PFSK-1 (cell line): ENCODE measurements around the gene SLC22A17.
A peak's percentile ranks its signal among the peaks of the same experiment; 100 is the strongest.

Experiments used
- FOXP2 ChIP-seq: optimal IDR thresholded peaks from 2 replicates; pipeline ENCODE3; 2011; ENCODE audit warnings: borderline replicate concordance, control low read depth, inconsistent platforms; ENCODE audit not compliant: insufficient read depth; ENCODE audit errors: extremely low read length, extremely low read depth
- POLR2AphosphoS5 ChIP-seq: IDR thresholded peaks from 2 replicates; pipeline ENCODE4 v1.6.1; 2012; ENCODE audit warnings: low read depth, mild to moderate bottlenecking, control low read depth, low read length, moderate library complexity
- SIN3A ChIP-seq: IDR thresholded peaks from 2 replicates; pipeline ENCODE4 v1.6.1; 2012; ENCODE audit warnings: mild to moderate bottlenecking, low read length, moderate library complexity, borderline replicate concordance; ENCODE audit not compliant: insufficient read depth
- TAF1 ChIP-seq: IDR thresholded peaks from 2 replicates; pipeline ENCODE4 v1.6.1; 2012; ENCODE audit warnings: low read length, control low read depth, borderline replicate concordance; ENCODE audit not compliant: insufficient read depth
- TF ChIP-seq, protein P1 (sequence below), 2 experiments: IDR thresholded peaks; 2 replicates each; pipeline versions ENCODE4 v1.6.1 to v1.8.0; 2011 to 2012; ENCODE audit warnings: low read depth in 2 of 2, low read length in 2 of 2, control low read depth in 1 of 2, inconsistent platforms in 1 of 2, mild to moderate bottlenecking in 1 of 2, moderate library complexity in 1 of 2; ENCODE audit not compliant: insufficient read depth in 1 of 2

Gene SLC22A17

DNA sequence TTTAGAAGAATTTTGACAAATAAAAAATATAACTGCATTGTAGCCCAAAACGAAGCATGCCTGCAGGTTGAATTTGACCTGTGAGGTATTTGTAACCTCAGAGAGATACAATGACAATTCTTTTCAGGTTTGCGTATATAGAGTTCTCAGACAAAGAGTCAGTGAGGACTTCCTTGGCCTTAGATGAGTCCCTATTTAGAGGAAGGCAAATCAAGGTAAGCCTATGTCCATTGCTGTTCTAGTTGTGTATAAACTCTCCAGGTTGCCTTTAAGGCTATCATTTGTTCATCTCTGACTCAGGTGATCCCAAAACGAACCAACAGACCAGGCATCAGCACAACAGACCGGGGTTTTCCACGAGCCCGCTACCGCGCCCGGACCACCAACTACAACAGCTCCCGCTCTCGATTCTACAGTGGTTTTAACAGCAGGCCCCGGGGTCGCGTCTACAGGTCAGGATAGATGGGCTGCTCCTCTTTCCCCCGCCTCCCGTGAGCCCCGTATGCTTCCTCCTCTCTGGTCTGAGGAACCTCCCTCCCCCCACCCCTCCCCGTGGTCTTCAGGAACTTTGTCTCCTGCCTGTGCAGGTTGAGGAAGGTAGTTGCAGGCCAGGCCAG lies 28.7 kb downstream of the SLC22A17 start:
- TF ChIP-seq TAF1 (no peak), FOXP2 (no peak), POLR2AphosphoS5 (no peak), SIN3A (no peak)

GRCh38 chr14:23322568-23323517 lies 29.8 kb downstream of the SLC22A17 start:
- TF ChIP-seq, protein P1, sequence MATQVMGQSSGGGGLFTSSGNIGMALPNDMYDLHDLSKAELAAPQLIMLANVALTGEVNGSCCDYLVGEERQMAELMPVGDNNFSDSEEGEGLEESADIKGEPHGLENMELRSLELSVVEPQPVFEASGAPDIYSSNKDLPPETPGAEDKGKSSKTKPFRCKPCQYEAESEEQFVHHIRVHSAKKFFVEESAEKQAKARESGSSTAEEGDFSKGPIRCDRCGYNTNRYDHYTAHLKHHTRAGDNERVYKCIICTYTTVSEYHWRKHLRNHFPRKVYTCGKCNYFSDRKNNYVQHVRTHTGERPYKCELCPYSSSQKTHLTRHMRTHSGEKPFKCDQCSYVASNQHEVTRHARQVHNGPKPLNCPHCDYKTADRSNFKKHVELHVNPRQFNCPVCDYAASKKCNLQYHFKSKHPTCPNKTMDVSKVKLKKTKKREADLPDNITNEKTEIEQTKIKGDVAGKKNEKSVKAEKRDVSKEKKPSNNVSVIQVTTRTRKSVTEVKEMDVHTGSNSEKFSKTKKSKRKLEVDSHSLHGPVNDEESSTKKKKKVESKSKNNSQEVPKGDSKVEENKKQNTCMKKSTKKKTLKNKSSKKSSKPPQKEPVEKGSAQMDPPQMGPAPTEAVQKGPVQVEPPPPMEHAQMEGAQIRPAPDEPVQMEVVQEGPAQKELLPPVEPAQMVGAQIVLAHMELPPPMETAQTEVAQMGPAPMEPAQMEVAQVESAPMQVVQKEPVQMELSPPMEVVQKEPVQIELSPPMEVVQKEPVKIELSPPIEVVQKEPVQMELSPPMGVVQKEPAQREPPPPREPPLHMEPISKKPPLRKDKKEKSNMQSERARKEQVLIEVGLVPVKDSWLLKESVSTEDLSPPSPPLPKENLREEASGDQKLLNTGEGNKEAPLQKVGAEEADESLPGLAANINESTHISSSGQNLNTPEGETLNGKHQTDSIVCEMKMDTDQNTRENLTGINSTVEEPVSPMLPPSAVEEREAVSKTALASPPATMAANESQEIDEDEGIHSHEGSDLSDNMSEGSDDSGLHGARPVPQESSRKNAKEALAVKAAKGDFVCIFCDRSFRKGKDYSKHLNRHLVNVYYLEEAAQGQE (IDR thresholded peaks at IDR 0.05; ENCODE audit: insufficient read depth in 1 of 2, low read depth in 2 of 2, low read length in 2 of 2): no peak
- no peak for TF ChIP-seq POLR2AphosphoS5
- TF ChIP-seq TAF1: no peak
- no peak for TF ChIP-seq FOXP2
- TF ChIP-seq SIN3A: no peak

GRCh38 chr14:23321572-23322547 lies 30.8 kb downstream of the SLC22A17 start:
- TF ChIP-seq TAF1 (no peak), FOXP2 (no peak), SIN3A (no peak), POLR2AphosphoS5 (peak; percentile 13; the same call in 1 of the 2 replicates)
- TF ChIP-seq, protein P1 (IDR thresholded peaks at IDR 0.05; ENCODE audit: insufficient read depth in 1 of 2, low read depth in 2 of 2, low read length in 2 of 2): no peak

DNA sequence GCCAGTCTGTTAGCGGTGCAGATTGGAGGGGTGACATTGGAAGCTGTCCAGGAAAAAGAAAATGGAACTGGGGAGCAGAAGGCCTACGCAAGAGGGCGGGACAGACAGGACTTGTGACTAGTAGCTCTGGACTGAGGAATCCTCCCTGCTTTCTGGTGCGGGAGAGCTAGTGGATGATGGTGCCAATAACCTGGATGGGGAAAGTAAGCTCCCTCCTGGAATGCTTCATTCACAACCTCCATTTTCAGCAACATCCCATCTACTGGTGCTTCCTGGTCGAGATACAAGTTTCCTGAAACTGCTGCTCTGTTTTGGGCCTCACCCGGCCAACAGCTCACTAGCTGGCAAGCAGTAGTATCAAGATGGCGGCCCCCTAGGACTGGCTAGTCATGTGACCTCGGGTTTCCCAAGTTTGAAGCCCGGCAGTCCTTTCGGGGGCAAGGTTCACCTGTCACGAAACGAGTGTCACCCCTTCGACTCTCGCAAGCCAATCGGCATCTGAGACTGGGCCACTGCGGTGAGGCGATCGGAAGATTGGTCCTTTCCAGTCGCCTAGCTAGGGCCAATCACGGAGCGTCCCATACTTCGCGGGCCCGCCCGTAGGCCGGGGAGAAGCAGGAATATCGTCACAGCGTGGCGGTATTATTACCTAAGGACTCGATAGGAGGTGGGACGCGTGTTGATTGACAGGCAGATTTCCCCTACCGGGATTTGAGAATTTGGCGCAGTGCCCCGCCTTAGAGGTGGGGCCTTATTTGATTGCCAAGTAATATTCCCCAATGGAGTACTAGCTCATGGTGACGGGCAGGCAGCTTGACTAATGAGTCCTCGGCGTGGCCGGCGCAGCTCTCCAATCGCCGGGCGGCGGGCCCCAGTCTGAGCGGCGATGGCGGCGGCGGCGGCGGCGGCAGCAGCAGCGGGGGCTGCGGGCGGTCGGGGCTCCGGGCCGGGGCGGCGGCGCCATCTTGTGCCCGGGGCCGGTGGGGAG lies 31.8 kb downstream of the SLC22A17 start, which contains the start of gene PABPN1:
Gene PABPN1 (plus strand): TSS at position 874 of the 988 bp plus-strand sequence. CDS start 13 bp downstream, at position 887.
- TF ChIP-seq, protein P1 (IDR thresholded peaks at IDR 0.05; ENCODE audit: insufficient read depth in 1 of 2, low read depth in 2 of 2, low read length in 2 of 2): no peak
- TF ChIP-seq TAF1: no peak
- peak; percentile 15 for TF ChIP-seq FOXP2
- TF ChIP-seq SIN3A: no peak; the same call in 1 of the 2 replicates
- TF ChIP-seq POLR2AphosphoS5: peak; percentile 54; the same call in 1 of the 2 replicates
